ENCODE results near the gene GALNT17. TPM values are rescaled to one million over a fixed set of nuclear protein-coding genes. Genes with fewer than 3 reads are reported as not detected.

Gene GALNT17
- polyA plus RNA-seq, 1 donor from 2014 or later: 15.7 TPM

- Histone ChIP-seq H4K20me1 (ENCODE audit: insufficient read depth) (no peaks in the 10 kb centered on the region), H3F3A (ENCODE audit: insufficient read depth, low read length, poor library complexity, severe bottlenecking) (no peaks in the 10 kb centered on the region), H3K9me2 (ENCODE audit: insufficient read depth, low read length) (no peaks in the 10 kb centered on the region), H3K27me3 (ENCODE audit: insufficient read depth, low read depth, low read length) (no peaks in the 10 kb centered on the region), H2AFZ (ENCODE audit: low read depth, low read length) (no peak overlapping the region), H3K4me3 (ENCODE audit: low read length) (no peak overlapping the region), H3K9ac (ENCODE audit: low read length) (no peak overlapping the region), H3K79me2 (replicated peaks; ENCODE audit: insufficient read depth, low read length) (no peaks in the 10 kb centered on the region), H3K4me2 (ENCODE audit: low read length) (no peak overlapping the region), H3K9me3 (ENCODE audit: low read length) (no peaks in the 10 kb centered on the region), H3K27ac (ENCODE audit: low read length) (no peak overlapping the region), H3K36me3 (ENCODE audit: insufficient read depth, low read length) (no peaks in the 10 kb centered on the region)
- TF ChIP-seq SMC3 (conservative IDR thresholded peaks at IDR 0.05; ENCODE audit: poor library complexity) (no peak), TAF1 (IDR thresholded peaks at IDR 0.05; ENCODE audit: low read depth) (no peak), POLR2AphosphoS5 (IDR thresholded peaks at IDR 0.05) (no peak), EZH2 (IDR thresholded peaks at IDR 0.05; ENCODE audit: borderline replicate concordance, insufficient read depth, low read length, poor library complexity, severe bottlenecking) (no peak), EP300 (conservative IDR thresholded peaks at IDR 0.05; ENCODE audit: poor library complexity, severe bottlenecking) (no peak), RAD21 (conservative IDR thresholded peaks at IDR 0.05) (no peak), REST (IDR thresholded peaks at IDR 0.05; ENCODE audit: borderline replicate concordance) (no peak), MXI1 (conservative IDR thresholded peaks at IDR 0.05; ENCODE audit: poor library complexity, severe bottlenecking) (no peak), CTCF (IDR thresholded peaks at IDR 0.05; ENCODE audit: poor library complexity, severe bottlenecking) (no peak)
Measured at GRCh38 chr7:71403202-71403946, 271.4 kb downstream of the GALNT17 start.

- Histone ChIP-seq H2AFZ (ENCODE audit: low read depth, low read length) (no peak overlapping the region), H3K4me3 (ENCODE audit: low read length) (no peak overlapping the region), H3K27me3 (ENCODE audit: insufficient read depth, low read depth, low read length) (no peaks in the 10 kb centered on the region), H3K9me2 (ENCODE audit: insufficient read depth, low read length) (no peaks in the 10 kb centered on the region), H3K27ac (ENCODE audit: low read length) (no peak overlapping the region), H3K36me3 (ENCODE audit: insufficient read depth, low read length) (no peaks in the 10 kb centered on the region), H3K9ac (ENCODE audit: low read length) (no peak overlapping the region), H3K4me2 (ENCODE audit: low read length) (no peak overlapping the region), H3F3A (ENCODE audit: insufficient read depth, low read length, poor library complexity, severe bottlenecking) (no peaks in the 10 kb centered on the region), H4K20me1 (ENCODE audit: insufficient read depth) (no peaks in the 10 kb centered on the region), H3K9me3 (ENCODE audit: low read length) (no peaks in the 10 kb centered on the region), H3K79me2 (replicated peaks; ENCODE audit: insufficient read depth, low read length) (no peaks in the 10 kb centered on the region)
- no peak for TF ChIP-seq EP300 (conservative IDR thresholded peaks at IDR 0.05; ENCODE audit: poor library complexity, severe bottlenecking)
- TF ChIP-seq TAF1 (IDR thresholded peaks at IDR 0.05; ENCODE audit: low read depth): no peak
- no peak for TF ChIP-seq RAD21 (conservative IDR thresholded peaks at IDR 0.05)
- TF ChIP-seq MXI1 (conservative IDR thresholded peaks at IDR 0.05; ENCODE audit: poor library complexity, severe bottlenecking): no peak
- no peak for TF ChIP-seq EZH2 (IDR thresholded peaks at IDR 0.05; ENCODE audit: borderline replicate concordance, insufficient read depth, low read length, poor library complexity, severe bottlenecking)
Measured at GRCh38 chr7:71404726-71405345, 272.9 kb downstream of the GALNT17 start.

All from neural cell (in vitro differentiated cells).